HUDEP-2 (cell line): ENCODE data around the gene SYTL5.
A peak's percentile ranks its signal among the peaks of the same experiment; 100 is the strongest.

Experiments used
- DNase-seq, 76 experiments: peaks; one replicate each; lab custom pipeline; 2025; ENCODE audit not compliant: unreplicated experiment in 76 of 76; lab: John Stamatoyannopoulos, UW

SYTL5 gene

DNA sequence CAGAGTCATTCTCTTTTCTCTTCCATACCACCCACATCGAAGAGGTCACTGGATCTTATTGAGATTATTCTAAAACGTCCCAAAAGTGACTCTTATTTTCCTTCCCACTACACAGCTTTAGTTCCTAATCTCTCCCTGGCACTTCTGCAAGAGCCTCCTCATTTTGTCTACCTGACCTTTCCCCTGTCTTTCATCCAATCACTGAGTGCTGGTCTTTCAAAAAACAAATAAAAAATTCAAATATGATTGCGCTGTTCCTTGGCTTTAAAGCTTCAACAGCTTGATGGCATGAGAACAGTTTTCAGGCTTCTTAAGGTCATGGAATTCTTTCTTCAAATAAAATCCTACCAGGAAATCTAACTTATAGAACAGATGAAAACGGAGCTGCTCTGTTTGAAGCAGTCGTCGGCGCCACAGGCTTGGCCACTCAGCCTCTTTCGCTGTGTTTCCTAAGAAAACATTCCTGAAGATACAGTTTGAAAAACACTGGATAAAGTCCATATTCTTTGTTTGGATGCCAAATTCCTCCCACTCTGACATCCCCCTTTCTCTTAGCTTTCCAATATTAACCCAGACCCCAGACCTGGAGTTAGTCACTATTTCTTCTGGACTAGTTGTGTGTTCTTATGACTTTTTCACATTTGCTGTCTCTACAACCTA lies 12.5 kb downstream of the SYTL5 start:
- DNase-seq: no peak

DNA sequence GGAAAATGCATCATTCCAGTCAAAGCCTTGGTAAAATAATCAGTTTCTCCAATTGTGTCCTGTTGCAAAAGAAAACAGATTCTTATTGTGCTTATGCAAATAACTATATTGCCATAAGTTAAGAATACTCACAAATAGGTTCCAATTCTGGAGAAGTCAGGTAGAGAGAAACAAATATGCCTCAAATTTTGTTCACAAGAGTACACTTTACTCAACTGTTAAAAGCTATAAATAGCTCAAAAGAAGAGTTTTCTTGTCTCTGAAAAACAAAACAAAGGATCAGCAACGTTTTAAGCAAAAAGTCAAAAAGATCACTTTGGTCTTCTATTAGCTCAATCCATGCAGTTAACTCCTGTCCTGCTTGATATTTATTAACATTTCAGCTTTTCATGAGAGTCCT lies 21.9 kb downstream of the SYTL5 start:
- DNase-seq: no peak

DNA sequence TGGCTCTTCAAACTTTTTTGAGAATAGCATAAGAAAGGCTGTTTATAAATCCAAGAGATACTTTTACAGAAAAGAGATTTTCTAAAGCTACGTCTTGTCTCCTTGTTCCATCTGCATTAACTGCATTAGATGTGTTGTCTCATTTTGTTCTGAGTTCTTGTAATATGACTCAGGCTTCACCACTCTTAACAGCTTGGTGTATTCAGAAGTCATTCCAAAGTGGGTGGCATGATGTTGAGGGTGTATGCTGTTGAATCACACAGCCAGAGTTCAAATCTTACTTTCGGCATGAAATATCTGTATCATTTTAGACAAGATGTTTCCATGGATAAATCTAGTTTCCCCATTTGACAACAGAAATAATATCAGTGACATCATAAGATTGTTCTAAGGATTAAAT lies 30.1 kb downstream of the SYTL5 start:
- no peak for DNase-seq

DNA sequence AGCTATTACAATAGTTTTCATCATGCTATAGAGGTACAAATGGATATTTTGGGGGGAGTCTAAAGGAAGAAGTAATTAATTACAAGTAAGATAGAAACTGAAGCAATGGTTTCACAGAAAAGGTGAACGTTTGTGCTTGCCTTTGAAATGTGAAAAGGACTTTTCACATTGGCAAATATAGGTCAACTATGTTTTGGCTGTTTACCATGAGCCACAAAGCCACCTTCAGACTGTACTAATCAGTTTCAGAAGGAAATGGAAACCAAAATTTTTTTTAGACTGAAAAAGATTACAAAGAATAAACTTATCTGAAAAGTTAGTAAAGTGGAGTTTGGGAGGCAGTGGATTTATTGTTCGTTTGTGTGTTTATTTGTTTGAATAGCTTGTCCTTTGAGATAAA lies 32.1 kb downstream of the SYTL5 start:
- DNase-seq: no peak

DNA sequence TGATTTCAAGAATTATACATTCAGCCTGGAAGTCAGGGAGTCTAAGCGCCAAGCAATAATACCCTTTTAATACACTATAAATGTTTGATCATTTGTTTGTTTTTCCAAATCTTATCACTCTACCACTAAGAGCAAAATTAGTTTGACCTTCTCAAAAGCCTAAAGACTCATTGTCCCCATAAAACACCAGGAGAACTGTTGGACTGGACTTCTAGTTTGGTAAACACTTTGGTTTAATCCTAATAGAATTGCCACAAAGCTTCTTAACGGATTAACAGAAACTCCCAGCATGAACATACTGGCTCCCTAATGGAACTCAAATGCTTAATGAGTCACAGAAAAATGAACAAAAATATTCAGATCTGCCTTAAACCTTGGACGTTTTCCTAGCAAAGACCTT lies 34.9 kb downstream of the SYTL5 start:
- no peak for DNase-seq

DNA sequence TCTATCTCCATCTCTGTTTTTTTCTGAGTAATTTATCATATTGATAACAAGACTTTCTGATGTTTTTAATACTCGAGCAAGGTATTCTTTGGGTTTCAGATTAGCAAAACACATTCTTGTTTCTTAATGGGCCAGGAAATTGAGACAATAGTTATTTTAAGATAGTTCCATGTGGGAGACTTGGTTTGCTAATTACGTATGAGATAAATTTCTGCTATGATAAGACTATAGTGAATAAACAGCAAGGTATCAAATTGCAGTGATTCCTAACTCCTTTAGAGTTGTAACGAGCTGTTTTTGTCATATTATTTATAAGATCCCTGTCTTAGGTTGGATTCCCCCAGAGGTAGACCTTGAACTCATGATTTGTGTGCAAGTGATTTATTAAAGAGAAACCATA lies 38.3 kb downstream of the SYTL5 start:
- no peak for DNase-seq

DNA sequence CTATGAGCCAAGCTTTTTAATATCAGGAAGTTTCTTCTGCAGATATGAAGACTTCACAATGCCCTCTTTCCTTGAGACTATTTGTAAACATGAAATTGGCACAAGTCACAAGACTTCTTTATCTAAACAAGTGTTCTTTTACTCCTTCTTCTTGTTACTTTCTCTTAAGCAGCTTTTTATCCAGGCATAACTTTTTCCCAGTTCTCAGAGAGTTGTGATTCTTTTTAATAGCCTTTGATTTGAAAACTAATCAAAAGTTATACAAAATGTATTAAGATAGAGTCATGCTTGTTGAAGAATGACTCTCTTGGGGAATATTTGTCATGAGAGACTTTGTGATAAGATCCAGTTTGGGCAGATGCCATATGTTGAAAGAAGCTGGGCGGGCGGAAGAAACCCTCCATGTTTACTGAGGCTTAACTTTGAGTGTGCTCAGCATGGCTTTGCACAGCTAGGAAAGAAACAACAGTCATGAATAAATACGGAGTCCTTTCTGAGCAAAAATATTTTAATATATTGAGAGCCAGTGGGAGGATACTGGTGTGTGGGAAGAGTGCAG lies 39.3 kb downstream of the SYTL5 start:
- DNase-seq: no peak

DNA sequence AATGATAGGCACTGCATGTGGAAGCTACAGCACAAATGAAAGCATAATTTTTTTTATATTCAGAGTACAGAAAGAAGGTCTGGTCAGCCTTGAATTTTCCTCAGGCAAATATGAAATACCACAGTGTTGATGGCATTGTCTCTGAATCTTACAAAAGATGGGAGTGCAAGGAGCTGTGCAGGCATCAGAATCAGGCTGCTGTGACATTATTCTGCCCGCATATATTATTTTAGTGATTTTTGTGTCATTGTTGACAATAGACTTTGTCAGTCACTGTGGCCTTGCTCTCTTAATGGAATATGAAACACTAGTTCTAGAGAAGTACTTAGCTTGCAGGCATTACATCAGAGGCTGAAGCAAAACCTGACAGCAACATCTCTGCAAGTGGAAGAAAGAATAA lies 42.5 kb downstream of the SYTL5 start:
- no peak for DNase-seq

DNA sequence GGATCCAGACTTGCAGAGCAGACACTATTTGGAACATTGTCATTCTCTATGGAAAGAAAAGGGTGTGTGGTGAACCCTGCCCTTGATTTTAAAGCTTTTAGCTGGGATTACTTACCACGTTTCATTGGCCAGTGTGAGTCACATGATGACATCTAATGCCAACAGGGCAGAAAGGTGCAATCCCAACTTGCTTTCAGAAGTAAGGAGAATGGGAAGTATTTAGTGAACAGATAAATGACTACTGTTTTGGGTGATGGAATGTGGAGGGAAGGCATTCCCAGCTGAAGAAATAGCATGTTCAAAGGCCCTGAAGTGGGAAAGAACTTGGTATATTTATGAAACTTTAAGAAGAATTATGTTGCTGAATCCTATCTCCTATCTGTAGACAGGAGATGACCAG lies 44.5 kb downstream of the SYTL5 start:
- DNase-seq: no peak

DNA sequence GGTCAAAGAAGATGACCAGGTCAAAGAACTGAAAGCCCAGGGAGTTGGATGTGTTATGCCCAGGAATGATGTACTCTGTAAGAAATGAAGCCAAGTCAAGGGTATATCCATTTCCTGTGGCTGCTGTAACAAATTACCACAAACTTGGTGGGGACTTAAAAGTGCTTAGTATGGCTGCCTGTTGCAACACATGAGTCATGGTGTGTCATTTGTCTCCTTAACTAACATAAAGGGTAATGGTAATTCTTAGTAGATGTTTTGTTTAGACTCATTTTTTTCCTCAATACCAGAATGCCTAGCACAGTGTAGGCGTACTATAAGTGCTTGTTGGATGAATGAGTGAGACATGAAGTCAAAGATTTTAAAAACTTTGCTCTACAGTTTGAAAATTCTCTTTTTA lies 45.7 kb downstream of the SYTL5 start:
- no peak for DNase-seq

DNA sequence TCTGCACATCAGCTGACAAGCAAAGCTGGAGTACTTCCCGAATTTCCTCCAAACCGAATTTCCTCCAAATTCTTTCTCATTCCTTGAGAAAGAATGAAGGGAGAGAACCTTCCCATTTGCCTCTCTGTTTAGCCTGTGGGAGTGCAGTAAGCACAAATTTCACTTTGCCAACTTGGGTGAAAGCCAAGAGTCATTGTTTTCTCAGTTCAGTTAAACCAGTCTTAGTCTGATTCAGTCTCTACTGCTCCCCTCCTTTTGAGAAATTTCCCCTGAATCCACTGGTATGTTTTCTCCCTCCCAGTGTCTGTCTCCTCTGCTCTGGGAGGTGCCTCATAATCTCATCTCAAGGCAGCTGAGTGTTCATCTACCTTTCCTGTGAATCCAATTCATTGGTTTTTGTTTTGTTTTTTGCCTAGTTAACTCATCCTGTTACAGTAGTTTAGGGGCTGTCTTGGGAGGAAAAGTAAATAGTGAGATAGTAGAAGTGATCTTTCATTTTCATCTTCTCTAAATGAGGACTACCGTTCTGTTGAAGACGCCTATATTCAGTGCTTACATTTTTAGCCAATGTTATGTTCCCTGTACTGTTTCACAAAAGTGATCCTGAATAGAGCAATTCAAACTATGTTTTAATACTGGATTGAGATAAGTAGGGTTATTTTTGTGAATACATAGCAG lies 49.0 kb downstream of the SYTL5 start:
- no peak for DNase-seq

DNA sequence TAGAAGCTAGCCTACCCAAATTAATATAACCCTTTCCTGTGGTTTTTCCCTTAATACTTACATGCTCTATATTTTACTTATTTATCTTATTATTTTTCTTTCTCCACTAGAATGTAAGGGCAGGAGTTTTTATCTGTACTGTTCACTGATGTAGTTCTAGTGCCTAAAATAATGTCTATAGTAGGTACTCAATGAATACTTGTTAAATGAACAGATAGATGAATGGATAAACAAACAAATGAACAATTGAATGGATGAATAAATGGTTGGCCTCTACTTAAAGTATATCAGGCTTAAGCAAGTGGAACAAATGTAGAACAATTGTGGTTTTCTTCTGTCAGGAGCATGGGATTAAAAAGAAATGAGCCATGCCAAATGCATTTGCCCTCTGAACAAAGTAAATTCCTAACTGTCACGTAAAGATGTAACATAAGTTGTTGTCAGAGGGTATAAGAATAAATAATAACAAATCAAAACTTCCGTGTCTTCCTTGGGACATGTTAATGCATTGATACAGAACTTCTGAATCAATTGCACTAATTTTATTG lies 54.1 kb downstream of the SYTL5 start:
- DNase-seq: no peak

DNA sequence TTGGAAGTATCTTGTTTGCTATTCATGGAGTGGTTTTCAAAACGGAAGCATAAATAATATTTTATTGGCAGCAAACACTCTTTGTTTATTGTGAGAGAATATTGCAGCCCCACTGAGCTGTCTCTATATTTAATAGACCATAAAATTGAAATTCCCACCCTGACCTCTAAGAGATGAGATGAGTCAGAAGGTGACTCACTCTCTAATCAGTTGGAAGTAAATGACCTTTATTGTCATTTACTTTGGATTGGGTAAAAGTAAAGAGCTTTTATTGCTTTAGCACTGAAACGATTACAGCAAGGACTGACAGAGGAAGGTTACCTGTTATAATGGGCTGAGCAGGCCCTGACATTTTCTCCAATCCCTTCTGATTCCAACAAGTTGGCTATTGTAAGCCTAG lies 55.0 kb downstream of the SYTL5 start:
- DNase-seq: peak in 1 of 76 experiments; percentile 1

DNA sequence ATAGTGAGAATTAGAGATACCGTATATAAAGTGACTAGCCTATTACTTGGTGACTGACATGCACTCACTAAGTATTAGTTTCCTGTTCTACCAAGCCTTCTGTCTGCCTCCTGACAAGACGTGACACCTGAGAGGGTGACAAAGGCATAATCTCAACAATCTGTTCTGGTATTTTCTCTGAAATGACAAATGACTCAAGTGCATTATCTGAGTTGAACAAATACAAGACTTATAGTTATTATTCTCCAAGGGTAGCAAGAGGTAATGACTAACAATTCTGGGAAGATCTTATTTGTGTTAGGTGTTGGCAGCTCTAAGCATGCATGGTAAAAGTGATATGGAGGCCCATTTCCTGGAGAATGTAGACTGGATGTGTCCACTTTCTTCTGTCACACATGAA lies 60.6 kb downstream of the SYTL5 start:
- peak in 1 of 76 experiments; percentile 0 for DNase-seq

DNA sequence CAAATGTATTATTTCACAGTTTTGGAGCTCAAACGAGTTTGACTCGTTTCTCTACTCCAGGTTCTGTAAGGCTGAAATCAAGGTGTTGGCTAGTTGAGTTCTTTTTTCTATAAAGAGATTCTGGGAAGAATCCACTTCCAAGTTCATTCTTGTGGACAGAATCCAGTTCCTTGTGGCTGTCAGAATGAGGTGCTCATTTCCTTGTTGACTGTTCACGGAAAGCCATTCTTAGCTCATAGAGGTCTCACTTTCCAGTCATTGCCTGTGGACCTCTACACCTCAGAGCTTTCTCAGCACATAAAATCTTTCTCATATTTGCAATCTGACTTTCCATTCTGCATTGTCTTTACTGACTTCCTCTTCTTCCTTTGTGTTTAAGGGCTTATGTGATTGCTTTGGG lies 62.9 kb downstream of the SYTL5 start:
- peak in 1 of 76 experiments; percentile 0 for DNase-seq

DNA sequence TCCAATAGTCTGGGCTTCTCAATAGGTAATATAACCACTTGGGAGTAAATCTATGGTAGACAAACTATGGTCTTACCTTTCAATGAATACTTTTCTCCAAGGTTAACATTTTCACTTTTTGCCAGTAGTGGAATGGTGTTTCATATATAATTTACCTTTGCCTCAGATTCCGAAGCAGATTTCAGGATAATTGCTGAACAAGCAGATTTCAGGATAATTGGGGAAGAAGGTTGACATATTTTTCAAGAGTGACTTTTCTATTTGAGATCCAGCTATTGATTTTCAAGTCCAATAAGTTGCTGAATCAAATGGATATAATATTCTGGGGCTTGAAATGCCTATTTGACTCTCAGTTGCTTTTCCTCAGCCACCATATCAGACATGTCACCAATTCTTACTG lies 63.6 kb downstream of the SYTL5 start:
- no peak for DNase-seq

DNA sequence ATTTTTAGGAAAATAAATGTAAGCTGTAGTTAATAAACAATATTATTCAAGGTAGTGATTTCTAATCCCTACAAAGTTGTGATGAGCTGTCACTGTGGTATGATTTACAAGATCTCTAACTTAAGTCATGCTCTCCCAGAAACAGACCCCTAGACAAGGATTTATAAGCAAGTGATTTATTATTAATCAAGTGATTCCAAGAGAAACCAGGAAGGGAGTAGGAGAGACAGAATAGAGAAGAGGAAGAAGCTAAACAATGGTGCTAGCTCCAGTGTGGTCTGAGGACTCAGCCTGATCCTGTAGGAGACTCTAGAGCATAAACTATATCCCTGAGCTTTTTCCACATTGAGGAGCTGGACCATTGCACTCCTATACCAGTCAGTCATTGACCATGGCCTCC lies 73.1 kb downstream of the SYTL5 start:
- no peak for DNase-seq

DNA sequence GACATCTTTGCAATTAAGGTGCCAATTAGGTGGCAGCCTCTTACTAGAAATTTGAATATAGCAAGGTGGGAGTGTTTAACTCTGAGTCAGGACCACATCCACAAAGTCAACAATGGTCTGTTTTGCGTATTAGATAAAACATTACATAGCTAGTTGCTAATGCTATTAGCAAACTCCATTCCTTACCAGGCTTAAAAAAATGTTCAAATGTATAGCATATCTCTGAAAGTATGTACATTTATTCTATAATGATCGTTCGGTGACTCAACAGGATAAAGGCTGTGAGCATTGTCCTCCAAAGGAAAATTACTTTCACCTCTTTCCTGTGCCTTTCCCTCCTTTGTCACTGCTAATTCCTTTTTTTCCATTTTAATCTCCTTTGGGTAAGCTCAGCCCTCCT lies 74.5 kb downstream of the SYTL5 start:
- DNase-seq: no peak

DNA sequence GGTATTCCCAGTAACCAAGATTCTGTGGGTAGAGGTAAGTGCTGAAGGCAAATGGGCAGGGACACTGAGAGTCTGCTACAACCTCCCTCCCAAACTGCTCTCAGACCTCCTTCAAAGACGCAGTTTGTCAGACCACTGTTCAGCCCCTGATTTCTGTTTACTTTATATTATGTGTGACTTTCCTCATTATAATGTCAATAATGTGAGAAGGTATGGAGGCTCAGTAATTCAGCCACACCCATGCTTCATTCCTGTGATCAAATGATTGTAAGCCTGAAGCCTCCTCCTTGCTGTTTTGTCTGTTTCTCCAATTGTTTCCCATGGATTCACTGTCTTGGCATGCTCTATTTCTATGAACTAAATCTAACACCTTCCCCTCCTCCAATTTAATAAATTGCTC lies 75.6 kb downstream of the SYTL5 start:
- DNase-seq: no peak

DNA sequence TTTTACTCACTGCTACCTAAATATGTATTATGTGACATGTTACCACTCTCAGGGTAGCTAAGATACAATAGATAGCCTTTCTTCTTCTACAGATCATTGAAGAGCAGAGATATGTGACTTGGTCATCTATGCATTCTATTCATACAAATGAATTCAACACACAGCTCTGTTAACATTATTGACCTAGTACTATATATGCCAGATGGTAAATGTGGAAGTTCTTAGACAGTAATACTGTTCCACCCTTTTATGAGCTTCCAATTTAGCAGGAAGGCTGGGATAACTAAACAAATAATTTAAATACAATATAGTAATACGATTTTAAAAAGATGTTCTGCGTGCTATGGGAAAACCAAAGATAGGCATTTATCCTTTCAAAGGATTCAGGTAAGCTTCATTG lies 76.0 kb downstream of the SYTL5 start:
- DNase-seq: no peak

DNA sequence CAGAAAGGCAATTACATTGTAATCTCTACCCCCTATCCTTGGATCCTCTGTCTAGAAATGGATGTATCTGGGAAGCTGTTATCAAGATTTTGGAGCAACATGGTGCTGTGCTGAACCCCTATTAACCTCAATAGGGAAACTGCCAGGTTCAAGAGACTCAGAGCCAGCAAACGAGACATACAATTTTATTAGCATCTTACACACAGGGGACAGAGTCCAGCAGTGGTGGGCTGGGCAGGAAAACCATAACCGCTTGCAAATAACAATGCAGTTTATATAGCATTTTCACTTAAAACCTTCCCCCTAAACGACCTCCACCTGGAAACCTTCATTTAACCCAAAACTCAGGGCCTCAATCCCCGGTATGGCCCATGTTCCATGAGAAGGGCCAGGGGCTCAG lies 79.5 kb downstream of the SYTL5 start:
- no peak for DNase-seq
